SJSA1 (cell line): ENCODE data around the gene UBE4B. TPM values are rescaled to one million over a fixed set of nuclear protein-coding genes. Genes with fewer than 3 reads are reported as not detected.
"Not testable (repeated sequence)": the region's sequence is repeated elsewhere in the genome, so short reads cannot be mapped to it uniquely, and the experiment has no call there.

Source experiments
- DNase-seq, 2 experiments: peaks; one replicate each; pipeline ENCODE4 v3.0.0-alpha.2; 2015 to 2020; ENCODE audit warnings: low spot score in 2 of 2, low read depth in 1 of 2
- H3K27ac ChIP-seq: fragments of 250-450 bp; sonication (Bioruptor Pico); 2 replicates; pipeline ENCODE4 v1.5.1; 2020; ENCODE audit warnings: mild to moderate bottlenecking, moderate library complexity
- H3K27me3 ChIP-seq: fragments of 250-450 bp; sonication (Bioruptor Pico); replicated peaks from 2 replicates; pipeline ENCODE4 v1.5.1; 2020; ENCODE audit warnings: mild to moderate bottlenecking, moderate library complexity
- H3K36me3 ChIP-seq: fragments of 250-450 bp; sonication (Bioruptor Pico); 2 replicates; pipeline ENCODE4 v1.5.1; 2020; ENCODE audit warnings: mild to moderate bottlenecking
- H3K4me1 ChIP-seq: fragments of 250-450 bp; sonication (Bioruptor Pico); replicated peaks from 2 replicates; pipeline ENCODE4 v1.6.1; 2021; ENCODE audit warnings: mild to moderate bottlenecking
- H3K4me3 ChIP-seq: fragments of 250-450 bp; sonication (Bioruptor Pico); 2 replicates; pipeline ENCODE4 v1.5.1; 2020; ENCODE audit warnings: mild to moderate bottlenecking
- H3K9me3 ChIP-seq: fragments of 250-450 bp; sonication (Bioruptor Pico); replicated peaks from 2 replicates; pipeline ENCODE4 v1.5.1; 2020; ENCODE audit warnings: mild to moderate bottlenecking
- total RNA-seq: library from RNA; depleted of rRNA; stranded (reverse); fragments of >200 nt; shearing (Covaris generic); gene quantifications from 2 replicates; pipeline ENCODE4 v1.2.3, GENCODE V29; 2014

UBE4B gene
- total RNA-seq, 1 experiment from 2014 or later: 35.2 TPM

GRCh38 chr1:10189659-10190058 lies 156.9 kb downstream of the UBE4B start:
- Histone ChIP-seq H3K4me1 (no peaks in the 10 kb centered on the region), H3K9me3 (no peaks in the 10 kb centered on the region), H3K27ac (no peak overlapping the region), H3K36me3 (no peaks in the 10 kb centered on the region), H3K4me3 (no peak overlapping the region), H3K27me3 (no peaks in the 10 kb centered on the region)
- DNase-seq: no peak

- H3K4me3 ChIP-seq: no peak overlapping the region
- no peaks in the 10 kb centered on the region for H3K4me1 ChIP-seq
- H3K36me3 ChIP-seq: no peaks in the 10 kb centered on the region
- DNase-seq: no peak
- H3K9me3 ChIP-seq: no peaks in the 10 kb centered on the region
- no peaks in the 10 kb centered on the region for H3K27me3 ChIP-seq
- H3K27ac ChIP-seq: no peak overlapping the region
Measured at GRCh38 chr1:10192263-10192662, 159.5 kb downstream of the UBE4B start.

DNA sequence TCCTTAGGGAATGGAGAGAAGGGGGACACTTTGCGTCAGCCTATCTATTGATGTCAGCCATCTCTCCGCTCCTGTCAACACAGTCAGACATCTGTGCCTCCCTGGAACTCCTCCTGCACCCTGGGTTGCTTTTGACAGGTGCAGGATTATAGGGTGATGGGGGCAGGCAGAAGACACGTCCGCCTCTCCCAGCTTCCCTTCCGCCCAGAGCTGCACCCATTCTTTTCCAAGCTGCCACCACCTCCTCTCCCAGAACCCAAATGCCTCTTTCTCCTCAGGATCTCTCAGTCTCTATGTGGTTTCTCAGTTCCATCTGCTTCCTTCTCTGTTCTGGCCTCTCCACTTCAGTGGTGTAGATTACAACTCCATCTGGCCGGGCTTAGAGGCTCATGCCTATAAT lies 160.5 kb downstream of the UBE4B start:
- H3K4me1 ChIP-seq: no peaks in the 10 kb centered on the region
- H3K36me3 ChIP-seq: no peaks in the 10 kb centered on the region
- no peaks in the 10 kb centered on the region for H3K27me3 ChIP-seq
- no peak for DNase-seq
- H3K27ac ChIP-seq: no peak overlapping the region
- H3K9me3 ChIP-seq: no peaks in the 10 kb centered on the region
- H3K4me3 ChIP-seq: no peak overlapping the region

DNA sequence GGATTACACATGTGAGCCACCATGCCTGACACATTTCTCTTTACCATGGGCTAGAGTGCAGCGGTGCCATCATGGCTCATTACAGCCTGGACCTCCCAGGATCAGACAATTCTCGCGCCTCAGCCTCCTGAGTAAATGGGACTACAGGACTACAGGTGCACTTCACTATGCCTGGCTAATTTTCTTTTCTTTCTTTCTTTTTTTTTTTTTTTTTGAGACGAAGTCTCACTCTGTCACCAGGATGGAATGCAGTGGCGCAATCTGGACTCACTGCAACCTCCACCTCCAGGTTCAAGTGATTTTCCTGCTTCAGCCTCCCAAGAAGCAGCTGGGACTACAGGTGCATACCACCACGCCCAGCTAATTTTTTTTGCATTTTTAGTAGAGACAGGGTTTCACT lies 162.8 kb downstream of the UBE4B start:
- Histone ChIP-seq H3K4me1 (no peaks in the 10 kb centered on the region), H3K36me3 (no peaks in the 10 kb centered on the region), H3K27ac (no peak overlapping the region), H3K4me3 (no peak overlapping the region), H3K27me3 (0 out of 2 replicates have a peak, but pooled peaks cover under 1% of the 10 kb centered on the region), H3K9me3 (no peaks in the 10 kb centered on the region)
- no peak for DNase-seq

DNA sequence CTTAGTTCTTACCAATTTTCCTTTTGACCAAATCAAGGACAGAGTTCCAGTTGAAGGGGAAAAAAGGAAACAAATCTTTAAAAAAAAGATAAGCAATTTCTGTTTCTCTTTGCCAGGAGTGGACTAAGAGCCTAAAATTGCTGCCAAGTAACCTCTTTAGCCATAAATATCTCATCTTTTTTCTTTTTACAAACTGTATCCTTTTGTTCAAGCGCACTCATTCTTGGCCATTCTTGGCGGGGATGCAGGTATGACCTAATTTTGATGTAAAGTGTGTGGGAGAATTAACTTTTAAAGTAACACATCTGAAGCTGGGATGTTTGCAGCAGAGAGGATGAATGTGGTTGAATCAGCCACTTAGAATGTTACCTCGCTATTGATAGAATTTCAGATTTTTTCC lies 164.2 kb downstream of the UBE4B start:
- no peak overlapping the region for H3K4me3 ChIP-seq
- H3K9me3 ChIP-seq: no peaks in the 10 kb centered on the region
- H3K27ac ChIP-seq: no peak overlapping the region
- 0 out of 2 replicates have a peak, but pooled peaks cover 2% of the 10 kb centered on the region for H3K27me3 ChIP-seq
- no peaks in the 10 kb centered on the region for H3K4me1 ChIP-seq
- H3K36me3 ChIP-seq: no peaks in the 10 kb centered on the region
- no peak for DNase-seq

- Histone ChIP-seq H3K36me3 (no peaks in the 10 kb centered on the region), H3K27me3 (0 out of 2 replicates have a peak, but pooled peaks cover 2% of the 10 kb centered on the region), H3K27ac (no peak overlapping the region), H3K9me3 (no peaks in the 10 kb centered on the region), H3K4me3 (no peak overlapping the region), H3K4me1 (no peaks in the 10 kb centered on the region)
- no peak for DNase-seq
Measured at GRCh38 chr1:10200620-10201019, 167.9 kb downstream of the UBE4B start.

DNA sequence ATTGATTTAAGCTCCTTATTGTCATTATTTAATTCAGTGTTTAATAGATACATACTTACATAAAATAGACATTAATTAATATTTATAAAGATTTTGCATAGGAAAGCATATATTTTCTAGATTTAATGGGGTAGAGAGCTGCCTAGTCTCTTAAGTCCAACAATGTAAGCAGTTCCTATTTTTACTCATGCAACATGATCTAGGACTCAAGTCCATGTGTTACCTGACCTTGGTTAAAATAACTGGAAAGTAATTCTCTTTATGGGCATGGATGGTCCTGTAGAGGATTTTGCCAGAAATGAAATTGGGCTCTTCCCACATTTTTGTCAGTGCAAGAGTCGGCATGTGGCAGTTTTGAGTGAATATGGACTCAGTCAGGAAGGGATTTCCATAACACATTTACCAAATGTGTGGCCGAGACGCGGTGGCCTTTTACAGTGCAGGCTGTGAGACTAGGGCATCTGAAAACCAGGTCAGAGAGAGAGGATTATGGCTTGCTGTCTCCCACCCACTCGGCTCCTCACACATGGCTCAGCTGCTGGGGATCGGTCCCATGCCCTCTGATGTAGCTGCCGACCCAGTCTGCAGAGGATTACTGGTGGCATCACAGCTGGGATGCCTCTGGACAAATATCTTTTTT lies 171.4 kb downstream of the UBE4B start:
- 0 out of 2 replicates have a peak, but pooled peaks cover 2% of the 10 kb centered on the region for H3K27me3 ChIP-seq
- no peak overlapping the region for H3K4me3 ChIP-seq
- no peaks in the 10 kb centered on the region for H3K4me1 ChIP-seq
- H3K27ac ChIP-seq: no peak overlapping the region
- DNase-seq: no peak
- no peaks in the 10 kb centered on the region for H3K9me3 ChIP-seq
- no peaks in the 10 kb centered on the region for H3K36me3 ChIP-seq

GRCh38 chr1:10205206-10205605 lies 172.4 kb downstream of the UBE4B start:
- H3K27me3 ChIP-seq, H3K27ac ChIP-seq, H3K4me1 ChIP-seq, DNase-seq, H3K36me3 ChIP-seq, H3K4me3 ChIP-seq, H3K9me3 ChIP-seq: not testable (repeated sequence)

- Histone ChIP-seq H3K4me3 (no peak overlapping the region), H3K27me3 (no peaks in the 10 kb centered on the region), H3K27ac (no peak overlapping the region), H3K4me1 (peaks cover 13% of the 10 kb centered on the region), H3K9me3 (no peaks in the 10 kb centered on the region), H3K36me3 (peaks cover 9% of the 10 kb centered on the region)
- DNase-seq: no peak
Measured at GRCh38 chr1:10207810-10208209, 175.1 kb downstream of the UBE4B start.

DNA sequence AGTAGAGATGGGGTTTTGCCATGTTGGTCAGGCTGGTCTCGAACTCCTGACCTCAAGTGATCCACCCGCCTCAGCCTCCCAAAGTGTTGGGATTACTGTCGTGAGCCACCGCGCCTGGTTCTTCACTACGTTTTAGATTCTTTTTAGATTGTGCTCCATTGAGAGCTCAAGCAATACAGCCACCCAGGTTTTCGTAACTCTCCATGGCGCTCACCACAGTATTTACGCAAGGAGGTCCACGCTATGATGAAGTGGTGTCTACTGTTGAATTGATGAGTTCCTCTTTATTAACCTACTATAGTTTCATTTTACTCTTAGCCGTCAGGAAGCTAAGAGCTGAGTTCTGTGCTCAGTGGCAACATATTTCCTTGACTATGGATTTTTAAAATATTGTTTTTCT lies 175.8 kb downstream of the UBE4B start:
- Histone ChIP-seq H3K4me3 (no peak overlapping the region), H3K36me3 (peaks cover 9% of the 10 kb centered on the region), H3K27ac (no peak overlapping the region), H3K27me3 (no peaks in the 10 kb centered on the region), H3K9me3 (no peaks in the 10 kb centered on the region), H3K4me1 (peaks cover 13% of the 10 kb centered on the region)
- no peak for DNase-seq

DNA sequence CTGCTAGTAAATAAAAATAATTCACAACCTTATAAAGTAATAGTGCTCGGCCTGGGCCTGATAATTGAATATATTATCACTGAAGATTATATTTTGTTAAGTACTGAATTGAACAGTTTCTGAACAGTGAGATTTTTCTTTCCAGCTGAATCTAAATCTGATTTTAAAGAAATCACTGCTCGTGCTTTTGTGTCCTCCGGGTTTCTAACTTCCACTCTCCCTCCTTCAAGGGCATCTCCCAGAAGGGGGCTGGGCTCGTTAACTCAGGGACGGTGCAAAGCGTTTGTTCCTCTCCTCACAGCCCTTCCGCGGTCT lies 176.8 kb downstream of the UBE4B start:
- DNase-seq: no peak
- H3K4me3 ChIP-seq: peak overlapping the region; percentile 98
- H3K4me1 ChIP-seq: peaks cover 13% of the 10 kb centered on the region
- no peaks in the 10 kb centered on the region for H3K27me3 ChIP-seq
- peak overlapping the region; percentile 92 for H3K27ac ChIP-seq
- H3K9me3 ChIP-seq: no peaks in the 10 kb centered on the region
- H3K36me3 ChIP-seq: peaks cover 9% of the 10 kb centered on the region

GRCh38 chr1:10209905-10210810 lies 177.4 kb downstream of the UBE4B start, which contains the start of gene KIF1B:
Gene KIF1B (plus strand): TSS chr1:10210570. CDS start chr1:10232329, 21,759 bp downstream.
- Histone ChIP-seq H3K4me1 (peaks cover 13% of the 10 kb centered on the region), H3K27ac (peak within 1 kb of the TSS; percentile 92), H3K27me3 (no peaks in the 10 kb centered on the region), H3K36me3 (peaks cover 9% of the 10 kb centered on the region), H3K4me3 (peak within 1 kb of the TSS; percentile 98), H3K9me3 (no peaks in the 10 kb centered on the region)
- DNase-seq: peak; percentile 98 to 99

DNA sequence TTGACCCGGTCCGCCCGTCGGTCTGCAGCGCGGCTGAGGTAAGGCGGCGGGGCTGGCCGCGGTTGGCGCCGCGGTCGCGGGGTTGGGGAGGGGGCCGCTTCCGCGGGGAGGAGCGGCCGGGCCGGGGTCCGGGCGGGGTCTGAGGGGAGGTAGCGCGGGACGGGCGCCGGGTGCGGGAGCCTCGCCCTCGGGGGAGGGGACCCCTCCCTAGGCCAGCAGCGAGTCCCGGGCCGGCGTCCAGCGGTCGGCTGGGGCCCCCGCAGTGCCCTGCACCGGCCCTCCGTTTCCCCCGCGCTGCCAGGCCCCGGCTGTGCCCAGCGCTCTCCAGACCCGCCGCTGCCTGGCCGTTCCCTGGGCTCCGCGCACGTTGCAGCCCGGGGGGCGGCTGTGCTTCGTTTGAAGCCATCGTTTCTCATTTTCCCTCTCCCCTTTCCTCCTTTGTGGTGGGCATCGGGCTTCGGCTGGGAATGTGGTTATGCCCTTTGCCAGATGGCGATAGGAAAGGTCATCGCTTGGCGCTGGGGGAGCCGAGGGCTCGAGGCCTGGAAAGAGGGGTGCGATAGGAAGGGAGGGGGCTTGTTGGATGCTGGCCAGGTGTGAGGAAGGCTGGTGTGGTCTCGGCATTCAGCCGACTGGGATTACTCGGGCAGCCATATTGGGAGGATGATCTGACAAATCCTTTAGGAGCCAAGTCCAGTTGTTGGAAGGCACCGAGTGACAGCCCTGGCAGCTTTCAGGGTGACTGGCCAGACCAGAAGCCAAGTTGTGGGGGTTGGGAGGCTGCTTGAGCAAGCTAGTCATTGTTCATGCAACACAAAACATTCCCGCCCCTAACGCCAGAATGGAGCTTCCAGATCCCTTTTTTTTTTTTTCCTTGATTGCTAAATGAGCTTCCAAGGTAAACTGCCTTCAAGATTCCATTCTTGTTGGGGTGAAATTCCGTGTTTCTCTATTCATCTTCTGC lies 178.4 kb downstream of the UBE4B start:
- Histone ChIP-seq H3K4me3 (peak overlapping the region; percentile 98), H3K27ac (peak overlapping the region; percentile 92), H3K4me1 (peaks cover 13% of the 10 kb centered on the region), H3K9me3 (no peaks in the 10 kb centered on the region), H3K36me3 (peaks cover 9% of the 10 kb centered on the region), H3K27me3 (no peaks in the 10 kb centered on the region)
- DNase-seq: peak; percentile 75 to 95
